HG03439 (cell line): ENCODE results near the gene MAP2K5.
"Not testable (repeated sequence)": the region's sequence is repeated elsewhere in the genome, so short reads cannot be mapped to it uniquely, and the experiment has no call there.

Source experiments
- ATAC-seq: cut with Tn5 transposase; IDR thresholded peaks from one replicate; pipeline ENCODE4 v1.9.1; 2021; ENCODE audit warnings: mild to moderate bottlenecking, moderate library complexity; ENCODE audit not compliant: unreplicated experiment

Gene MAP2K5

GRCh38 chr15:67646847-67647246 is 104.3 kb downstream of the MAP2K5 start:
- ATAC-seq, result no peak

DNA sequence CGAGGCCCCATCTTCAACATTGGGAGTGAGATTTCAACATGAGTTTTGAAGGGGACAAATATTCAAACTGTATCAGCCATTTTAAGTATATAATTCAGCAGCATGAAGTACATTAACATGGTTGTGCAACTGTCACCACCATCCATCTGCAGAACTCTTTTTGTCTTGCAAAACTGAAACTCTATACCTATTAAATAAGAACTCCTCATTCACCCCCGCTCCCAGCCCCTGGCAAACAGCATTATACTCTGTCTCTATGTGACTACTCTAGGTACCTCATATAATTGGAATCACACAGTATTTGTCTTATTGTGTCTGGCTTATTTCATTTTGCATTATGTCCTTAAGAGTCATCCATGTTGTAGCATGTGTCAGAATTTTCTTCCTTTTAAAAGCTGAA is 110.1 kb downstream of the MAP2K5 start:
- ATAC-seq, result no peak

DNA sequence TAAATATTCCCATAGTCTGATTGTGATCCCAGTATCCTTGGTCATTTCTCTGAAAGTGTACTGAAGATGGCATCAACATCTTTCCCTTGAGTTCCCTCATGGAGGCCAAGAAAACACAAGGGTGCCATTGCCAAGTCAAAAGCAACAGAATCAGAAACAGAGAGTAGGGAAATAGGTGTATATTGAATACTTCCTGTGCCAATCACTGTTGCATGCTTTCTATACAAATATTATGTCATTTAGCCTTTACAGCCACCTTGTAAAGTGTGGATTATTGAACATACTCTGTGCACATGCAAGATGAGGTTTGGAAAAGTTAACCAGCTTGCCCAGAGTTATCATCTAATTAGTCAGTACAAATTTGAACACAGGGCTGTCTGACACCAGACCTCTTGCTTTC is 117.9 kb downstream of the MAP2K5 start:
- ATAC-seq, result no peak

DNA sequence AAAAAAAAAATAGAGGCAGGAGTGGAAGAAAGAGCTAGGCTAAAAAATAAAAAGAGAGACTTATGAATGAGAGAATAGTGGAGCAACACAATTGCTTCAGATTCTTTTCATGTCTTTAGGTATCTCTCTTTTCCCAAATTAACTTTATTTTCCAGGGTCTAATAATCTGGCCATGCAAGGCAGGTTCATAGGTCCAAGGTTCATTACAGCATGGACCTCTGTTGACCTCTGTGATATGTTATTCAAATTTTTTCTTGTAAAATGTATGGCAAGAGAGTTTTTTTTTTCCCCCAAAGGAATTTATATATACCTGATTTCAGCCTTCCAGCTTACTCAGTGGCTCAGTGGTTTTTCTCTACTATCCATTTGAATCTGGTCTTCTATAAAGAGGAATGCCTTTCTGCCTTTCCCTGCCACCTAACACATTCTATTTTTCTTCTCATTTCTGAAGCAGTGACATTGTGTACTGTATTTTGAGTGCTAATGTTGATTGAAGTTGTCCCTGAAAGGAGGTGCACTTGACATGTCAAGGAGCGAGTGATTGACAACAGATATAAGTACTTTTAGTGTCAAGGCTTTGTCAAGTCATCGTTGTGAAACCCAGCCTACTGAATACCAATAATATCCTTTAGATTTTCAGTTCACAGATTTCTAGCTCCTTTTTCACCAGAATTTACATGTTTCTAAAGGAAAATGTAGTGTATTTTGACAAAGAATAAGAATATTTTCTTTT is 118.5 kb downstream of the MAP2K5 start:
- no peak for ATAC-seq

DNA sequence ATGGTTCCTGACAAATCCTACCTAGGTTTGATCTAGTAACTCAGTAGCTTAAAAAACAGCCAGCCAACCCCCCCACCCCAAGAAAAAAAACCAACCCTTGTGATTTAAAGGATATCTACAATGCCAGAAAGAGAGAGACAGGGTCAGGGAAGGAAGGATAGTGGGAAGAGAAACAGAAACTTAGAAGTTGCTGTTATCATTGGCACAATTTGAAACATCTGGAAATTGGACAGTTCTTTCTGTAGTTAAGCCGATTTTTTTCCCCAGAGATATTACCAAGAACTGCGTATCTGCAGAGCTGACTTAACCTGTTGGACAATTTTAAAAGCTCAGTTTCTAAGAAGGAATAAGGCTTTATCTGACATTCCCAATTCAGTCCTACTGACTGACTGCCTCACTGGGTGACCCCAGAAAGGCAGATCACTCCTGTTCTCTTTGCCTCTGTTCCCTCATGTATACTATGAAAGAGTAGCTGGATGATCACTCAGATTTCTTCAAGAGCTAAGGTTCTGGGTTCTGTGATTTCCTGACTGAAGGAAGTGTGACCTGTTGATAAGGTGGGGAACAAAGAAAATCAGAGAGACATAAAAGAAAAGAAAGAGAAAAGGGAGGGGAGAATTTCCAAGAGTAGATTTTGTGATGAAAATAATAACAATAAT is 128.3 kb downstream of the MAP2K5 start:
- no peak for ATAC-seq

DNA sequence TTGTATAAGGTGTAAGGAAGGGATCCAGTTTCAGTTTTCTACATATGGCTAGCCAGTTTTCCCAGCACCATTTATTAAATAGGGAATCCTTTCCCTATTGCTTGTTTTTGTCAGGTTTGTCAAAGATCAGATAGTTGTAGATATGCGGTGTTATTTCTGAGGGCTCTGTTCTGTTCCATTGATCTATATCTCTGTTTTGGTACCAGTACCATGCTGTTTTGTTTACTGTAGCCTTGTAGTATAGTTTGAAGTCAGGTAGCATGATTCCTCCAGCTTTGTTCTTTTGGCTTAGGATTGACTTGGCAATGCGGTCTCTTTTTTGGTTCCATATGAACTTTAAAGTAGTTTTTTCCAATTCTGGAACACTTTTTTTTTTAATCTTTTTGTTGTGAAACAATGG is 130.3 kb downstream of the MAP2K5 start:
- ATAC-seq, result not testable (repeated sequence)

- ATAC-seq, result no peak
Observed at GRCh38 chr15:67674983-67675382, 132.5 kb downstream of the MAP2K5 start.

DNA sequence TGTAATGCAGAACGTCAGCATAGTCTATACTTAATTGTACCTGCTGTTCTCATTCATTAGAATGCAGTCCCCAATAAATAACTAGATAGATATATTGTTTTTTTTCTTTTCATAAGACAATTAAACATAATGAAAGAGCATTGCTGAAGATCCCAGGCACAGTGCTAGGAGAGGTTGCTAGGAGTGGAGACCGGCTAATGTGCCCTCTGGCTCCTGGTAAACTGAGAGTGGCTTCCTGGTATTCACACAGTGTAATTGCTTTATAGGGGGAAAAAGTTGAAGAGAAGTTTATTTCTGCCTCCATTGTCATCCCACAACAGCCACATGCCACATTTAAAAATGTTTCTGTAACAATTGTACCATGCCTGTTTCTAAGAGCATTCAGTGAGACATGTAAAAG is 135.6 kb downstream of the MAP2K5 start:
- ATAC-seq, result no peak

DNA sequence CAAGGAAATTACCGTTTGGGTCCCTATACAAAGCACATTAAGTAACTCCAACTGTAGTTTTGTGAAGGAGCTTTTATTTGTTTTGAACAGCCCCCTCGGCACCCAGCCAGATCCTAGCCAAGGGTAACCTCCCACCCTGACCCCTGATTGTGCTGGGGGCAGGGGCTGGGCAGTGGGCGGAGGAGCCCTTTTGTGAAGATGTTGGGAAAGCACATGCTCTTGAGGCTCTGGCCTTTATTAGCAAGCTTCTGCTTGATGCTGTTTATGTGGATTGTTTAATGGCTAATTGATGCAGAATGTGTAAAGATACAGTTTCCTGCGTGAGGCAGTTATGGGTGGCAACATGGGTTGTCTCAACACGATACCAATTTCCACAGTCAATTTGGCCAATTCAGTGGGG is 136.5 kb downstream of the MAP2K5 start:
- no peak for ATAC-seq

- no peak for ATAC-seq
Observed at GRCh38 chr15:67680641-67681040, 138.1 kb downstream of the MAP2K5 start.

DNA sequence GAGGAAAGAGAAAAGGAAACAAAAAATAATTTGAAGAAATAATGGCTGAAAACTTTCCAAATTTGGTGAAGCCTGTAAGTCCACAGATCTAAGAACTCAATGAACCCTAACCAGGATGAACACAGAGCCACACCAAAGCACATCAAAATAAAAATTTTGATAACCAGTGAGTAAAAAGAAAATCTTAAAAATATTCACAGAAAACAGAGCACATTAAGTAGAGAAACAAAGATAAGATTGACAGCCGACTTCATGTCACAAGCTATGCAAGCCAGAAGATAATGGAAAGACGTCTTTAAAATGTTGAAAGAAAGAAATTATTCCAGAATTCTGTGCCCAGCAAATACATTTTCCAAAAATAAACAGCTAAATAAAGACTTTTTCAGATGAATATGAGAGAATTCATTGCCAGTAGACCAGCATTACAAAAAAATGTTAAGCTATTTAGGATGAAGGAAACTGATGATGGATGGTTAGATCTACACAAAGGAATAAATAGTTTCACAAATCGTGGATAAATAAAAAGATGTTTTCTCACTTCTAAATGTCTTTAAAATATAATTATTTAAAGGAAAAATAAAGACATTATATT is 142.6 kb downstream of the MAP2K5 start:
- no peak for ATAC-seq

DNA sequence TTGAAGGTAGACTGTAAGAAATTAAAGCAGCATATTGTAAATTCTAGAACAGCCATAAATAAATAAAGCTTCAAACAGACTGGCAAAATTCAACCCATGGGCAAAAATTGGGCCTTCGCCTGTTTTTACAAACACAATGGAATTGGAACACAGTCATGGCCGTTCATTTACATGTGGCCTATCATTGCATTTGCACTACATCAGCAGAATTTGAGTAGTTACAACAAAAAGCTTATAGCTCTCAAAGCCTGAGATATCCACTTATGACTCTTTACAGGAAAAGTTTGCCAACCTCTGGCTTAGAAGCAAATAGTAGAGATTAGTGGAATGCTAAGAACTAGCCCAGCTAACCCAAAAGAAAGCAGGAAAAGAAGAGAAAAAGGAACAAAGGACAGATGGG is 143.2 kb downstream of the MAP2K5 start:
- no peak for ATAC-seq

- no peak for ATAC-seq
Observed at GRCh38 chr15:67690936-67691335, 148.4 kb downstream of the MAP2K5 start.

- ATAC-seq, result no peak
Observed at GRCh38 chr15:67691450-67691849, 148.9 kb downstream of the MAP2K5 start.

DNA sequence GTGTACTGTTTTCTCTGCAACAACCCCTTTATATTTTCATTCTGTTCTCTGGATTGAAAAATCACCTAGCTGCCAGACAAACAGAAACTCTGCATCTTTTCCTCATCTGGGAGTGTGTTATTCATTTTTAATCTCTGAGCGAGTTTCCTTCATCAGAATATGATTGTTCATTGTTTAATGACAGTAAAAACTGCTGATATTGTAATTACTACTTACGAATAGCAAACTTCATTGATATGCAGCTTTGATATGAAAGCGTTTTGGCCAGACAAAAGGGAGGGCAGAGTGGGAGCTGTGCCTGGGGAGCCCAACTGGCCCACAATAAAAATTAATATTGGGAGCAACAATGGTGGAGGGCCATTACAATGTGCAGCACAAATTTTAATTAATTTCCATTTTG is 150.1 kb downstream of the MAP2K5 start:
- ATAC-seq, result no peak

DNA sequence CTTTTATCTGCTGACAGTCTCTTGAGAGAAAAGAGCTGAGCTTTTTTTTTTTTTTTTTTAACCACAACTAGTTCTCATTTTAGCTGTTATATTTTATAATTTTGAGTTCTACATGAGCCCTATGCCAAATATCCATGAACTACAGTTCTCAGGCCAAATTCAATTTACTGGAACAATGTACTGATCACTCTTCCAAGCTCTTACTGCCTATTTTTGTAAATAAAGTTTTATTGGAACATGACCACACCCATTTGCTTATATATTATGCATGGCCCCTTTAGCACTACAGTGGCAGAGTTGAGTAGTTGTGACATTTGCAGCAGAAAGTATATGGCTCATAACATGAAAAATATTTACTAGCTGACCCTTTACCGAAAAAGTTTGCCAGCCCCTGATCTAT is 153.6 kb downstream of the MAP2K5 start:
- no peak for ATAC-seq

- ATAC-seq, result no peak
Observed at GRCh38 chr15:67700023-67700422, 157.5 kb downstream of the MAP2K5 start.

- no peak for ATAC-seq
Observed at GRCh38 chr15:67701669-67702068, 159.2 kb downstream of the MAP2K5 start.

GRCh38 chr15:67707520-67708283 is 165.2 kb downstream of the MAP2K5 start:
- ATAC-seq, result no peak

GRCh38 chr15:67708500-67708899 is 166.0 kb downstream of the MAP2K5 start:
- ATAC-seq, result no peak

- no peak for ATAC-seq
Observed at GRCh38 chr15:67715170-67715569, 172.7 kb downstream of the MAP2K5 start.

GRCh38 chr15:67716171-67716570 is 173.7 kb downstream of the MAP2K5 start:
- ATAC-seq, result no peak
